NCI-H2227 (cell line): ENCODE measurements around the gene ZNF615.
"Not testable (repeated sequence)": the region's sequence is repeated elsewhere in the genome, so short reads cannot be mapped to it uniquely, and the experiment has no call there.

Experiments
- DNase-seq: peaks from one replicate; lab custom pipeline; 2025; ENCODE audit not compliant: unreplicated experiment; lab: John Stamatoyannopoulos, UW

ZNF615 gene

DNA sequence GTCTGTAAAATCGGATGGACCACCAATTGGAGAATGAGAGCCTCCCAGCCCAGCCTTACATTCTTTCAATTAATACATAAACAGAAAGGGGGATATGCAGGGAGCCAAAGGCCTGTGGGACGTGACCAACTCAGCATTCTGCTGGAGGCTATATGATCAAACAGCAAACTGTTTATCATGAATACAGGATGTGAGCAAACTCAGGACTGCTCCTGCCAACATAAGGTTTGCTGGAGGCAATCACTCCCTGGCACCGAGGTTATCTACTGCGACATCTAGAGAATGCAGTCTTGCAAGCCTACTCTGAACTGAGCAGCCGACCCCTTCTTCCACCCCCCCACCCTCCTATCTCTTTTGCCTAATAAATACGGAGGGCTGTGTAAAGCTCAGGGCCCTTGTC, 27.1 kb downstream of the ZNF615 start:
- DNase-seq: not testable (repeated sequence)

DNA sequence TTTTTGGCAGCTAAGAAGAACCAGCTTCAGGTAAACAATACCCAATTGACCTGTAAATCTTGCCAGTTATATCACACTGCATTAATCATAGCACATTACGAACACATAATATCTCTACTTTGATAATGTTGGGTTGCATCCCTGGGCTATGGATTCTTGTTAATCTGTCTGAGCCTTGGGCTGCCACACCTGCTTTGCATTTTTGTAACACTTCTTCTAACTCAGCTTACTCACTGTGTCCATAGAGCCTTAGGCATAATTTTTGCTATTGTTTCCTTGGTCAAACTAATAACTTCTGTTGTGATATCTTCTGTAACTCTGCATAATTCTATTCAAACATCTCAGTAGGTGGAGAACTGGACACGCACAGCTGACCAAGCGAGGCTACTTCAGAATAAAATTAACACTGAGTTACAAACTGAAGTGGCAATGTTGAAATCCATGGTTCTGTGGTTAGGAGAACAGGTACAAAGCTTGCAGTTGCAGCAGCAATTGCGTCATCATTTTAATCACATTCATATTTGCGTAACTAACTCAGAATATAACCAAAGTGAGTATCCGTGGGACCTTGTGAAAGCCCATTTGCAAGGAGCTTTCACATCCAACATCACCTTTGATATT, 27.8 kb downstream of the ZNF615 start:
- DNase-seq: no peak

DNA sequence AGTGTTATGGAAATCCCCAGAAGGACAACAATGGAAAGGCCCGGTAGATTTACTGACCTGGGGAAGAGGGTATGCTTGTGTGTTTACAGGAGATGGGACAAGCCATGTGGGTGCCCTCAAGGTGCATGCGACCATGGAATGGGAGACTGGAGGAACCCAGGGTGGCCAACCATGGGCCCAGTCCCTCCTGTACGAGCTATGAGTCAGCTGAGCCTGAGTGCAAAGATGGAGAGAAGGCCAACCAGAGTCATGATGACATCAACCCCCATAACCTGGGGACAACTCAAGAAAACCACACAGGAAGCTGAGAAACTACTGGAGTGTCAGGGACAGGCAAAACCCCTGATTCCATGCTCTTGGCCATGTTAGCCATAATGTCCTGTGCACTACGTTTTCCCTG, 29.1 kb downstream of the ZNF615 start:
- no peak for DNase-seq

DNA sequence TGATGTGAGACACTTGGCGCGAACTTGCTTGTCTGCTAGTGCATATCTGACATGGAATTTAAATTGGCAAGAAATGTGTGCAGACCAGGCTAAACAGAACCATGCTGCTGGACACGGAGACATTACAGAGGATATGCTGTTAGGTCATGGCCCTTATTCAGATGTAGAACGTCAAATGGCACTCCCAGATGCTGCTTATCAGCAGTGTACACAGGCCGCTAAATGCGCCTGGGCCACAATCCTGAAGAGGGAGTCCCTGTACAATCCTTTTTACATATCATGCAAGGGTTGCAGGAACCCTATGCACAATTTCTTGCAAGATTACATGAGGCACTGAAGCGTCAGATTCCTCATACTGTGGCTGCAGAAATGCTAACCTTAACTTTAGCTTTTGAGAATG, 30.7 kb downstream of the ZNF615 start:
- DNase-seq: no peak

DNA sequence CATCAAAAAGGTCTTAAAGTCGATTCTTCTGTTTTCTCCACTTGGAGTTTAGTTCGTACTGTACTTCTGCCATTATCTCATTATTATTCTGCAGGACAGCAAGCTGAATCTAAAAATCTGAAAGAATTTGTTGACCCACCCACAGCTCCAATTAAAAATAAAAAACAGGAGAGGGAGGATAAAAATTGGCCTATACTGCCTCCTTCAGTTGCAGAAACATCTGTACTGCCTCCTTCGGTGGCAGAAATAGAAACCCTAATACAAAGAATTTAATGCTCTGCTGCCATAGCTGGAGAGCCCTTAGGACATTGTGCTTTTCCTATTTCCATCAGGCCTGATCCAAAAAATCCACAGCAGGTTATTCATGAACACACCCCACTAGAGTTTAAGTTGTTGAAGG, 31.2 kb downstream of the ZNF615 start:
- no peak for DNase-seq

DNA sequence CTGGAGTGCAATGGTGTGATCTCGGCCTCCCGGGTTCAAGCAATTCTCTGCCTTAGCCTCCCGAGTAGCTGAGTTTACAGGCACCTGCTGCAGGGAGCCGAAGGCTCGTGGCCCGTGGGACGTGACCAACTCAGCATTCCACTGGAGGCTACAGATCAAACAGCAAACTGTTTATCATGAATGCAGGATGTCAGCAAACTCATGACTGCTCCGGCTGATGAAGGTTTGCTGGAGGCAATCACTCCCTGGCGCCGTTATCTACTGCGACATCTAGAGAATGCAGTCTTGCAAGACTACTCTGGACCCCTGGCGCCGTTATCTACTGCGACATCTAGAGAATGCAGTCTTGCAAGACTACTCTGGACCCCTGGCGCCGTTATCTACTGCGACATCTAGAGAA, 32.2 kb downstream of the ZNF615 start:
- DNase-seq: not testable (repeated sequence)

DNA sequence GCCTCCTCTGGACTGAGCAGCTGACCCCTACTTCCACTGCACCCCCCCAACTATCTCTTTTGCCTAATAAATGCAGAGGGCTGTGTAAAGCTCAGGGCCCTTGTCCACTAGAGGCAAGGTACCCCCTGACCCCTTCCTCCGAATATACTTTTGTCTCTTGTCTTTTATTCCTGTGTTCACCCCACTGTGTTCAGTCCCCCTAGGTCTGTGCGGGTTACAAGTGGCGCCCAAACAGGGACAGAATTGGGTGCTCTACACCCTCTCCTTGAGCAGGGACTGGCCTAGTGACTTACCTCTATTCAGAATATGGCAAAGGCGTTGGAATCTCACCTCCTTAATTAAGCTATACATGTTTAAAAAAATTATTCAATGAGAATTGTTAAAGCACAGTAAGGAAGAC, 36.4 kb downstream of the ZNF615 start:
- peak; percentile 2 for DNase-seq

DNA sequence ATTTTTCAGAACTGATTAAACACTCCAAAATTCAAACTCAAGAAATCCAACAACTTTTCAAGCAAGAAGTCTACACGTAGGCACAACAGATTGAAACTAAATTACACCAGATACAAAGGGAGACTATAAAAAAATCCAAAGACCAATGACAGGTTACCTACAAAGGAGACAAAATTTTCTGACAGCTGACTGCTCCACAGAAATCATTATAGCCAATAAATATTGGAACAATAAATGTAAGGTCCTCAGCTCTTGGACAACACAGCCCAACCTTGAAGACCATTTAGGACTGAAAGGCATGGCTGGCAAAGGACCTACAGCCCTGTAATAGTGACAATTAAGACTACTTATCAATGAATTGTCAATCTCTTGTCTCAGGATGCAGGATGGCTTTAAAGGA, 37.3 kb downstream of the ZNF615 start:
- DNase-seq: no peak

DNA sequence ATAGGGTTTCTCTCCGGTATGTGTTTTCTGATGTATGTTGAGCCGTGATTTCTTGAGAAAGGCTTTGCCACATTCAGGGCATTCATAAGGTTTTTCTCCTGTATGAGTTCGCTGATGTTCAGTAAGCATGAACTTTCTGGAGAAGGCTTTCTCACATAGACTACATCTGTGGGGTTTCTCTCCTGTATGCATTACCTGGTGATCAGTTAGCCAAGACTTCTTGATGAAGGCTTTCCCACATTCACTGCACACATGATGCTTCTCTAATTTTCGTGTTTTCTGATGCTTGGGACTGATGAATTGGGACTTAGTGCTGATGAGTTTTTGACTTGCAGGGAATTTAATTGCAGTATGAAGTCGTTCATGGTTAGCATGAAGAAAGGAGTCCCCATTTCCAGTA, 42.4 kb downstream of the ZNF615 start:
- DNase-seq: no peak

DNA sequence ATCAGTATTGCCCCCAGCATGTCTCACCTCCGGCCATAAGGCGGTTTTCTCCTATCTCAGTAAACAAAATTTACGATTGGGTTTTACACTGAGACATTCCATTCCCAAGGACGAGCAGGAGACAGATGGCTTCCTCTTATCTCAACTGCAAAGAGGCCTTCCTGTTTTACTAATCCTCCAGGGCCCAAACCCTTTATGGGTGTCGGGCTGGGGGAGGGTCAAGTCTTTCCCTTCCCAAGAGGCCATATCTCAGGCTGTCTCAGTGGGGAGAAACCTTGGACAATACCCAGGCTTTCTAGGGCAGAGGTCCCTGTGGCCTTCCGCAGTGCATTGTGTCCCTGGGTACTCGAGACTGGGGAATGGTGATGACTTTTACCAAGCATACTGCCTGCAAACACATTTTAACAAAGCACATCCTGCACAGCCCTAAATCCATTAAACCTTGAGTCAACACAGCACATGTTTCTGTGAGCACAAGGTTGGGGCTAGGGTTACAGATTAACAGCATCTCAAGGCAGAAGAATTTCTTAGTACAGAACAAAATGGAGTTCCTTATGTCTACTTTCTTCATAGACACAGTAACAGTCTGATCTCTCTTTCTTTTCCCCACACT, 47.3 kb downstream of the ZNF615 start:
- DNase-seq: not testable (repeated sequence)

DNA sequence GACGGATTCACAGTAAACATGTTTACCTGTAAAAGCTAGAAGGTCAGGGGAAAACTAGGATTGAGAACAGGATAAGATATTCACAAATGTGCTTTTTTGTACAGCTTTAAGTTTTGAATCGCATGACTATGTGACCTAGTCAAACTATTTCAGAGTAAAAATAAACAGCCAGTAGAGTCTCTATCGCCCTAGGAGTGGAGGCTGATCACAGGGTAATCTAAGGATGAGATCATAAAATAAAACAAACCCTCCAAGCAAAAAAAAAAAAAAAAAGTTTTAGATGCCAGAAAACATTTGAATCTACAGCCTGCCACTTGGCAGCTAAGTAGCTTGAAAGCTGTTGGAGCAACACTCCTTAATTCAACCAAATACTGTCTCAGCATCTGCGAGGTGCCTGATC, 48.2 kb downstream of the ZNF615 start:
- no peak for DNase-seq

DNA sequence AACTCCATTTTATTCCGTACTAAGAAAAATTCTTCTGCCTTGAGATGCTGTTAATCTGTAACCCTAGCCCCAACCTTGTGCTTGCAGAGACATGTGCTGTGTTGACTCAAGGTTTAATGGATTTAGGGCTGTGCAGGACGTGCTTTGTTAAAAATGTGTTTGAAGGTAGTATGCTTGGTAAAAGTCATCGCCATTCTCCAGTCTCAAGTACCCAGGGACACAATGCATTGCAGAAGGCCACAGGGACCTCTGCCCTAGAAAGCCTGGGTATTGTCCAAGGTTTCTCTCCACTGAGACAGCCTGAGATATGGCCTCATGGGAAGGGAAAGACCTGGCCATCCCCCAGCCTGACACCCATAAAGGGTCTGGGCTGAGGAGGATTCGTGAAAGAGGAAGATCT, 50.2 kb downstream of the ZNF615 start:
- DNase-seq: not testable (repeated sequence)

DNA sequence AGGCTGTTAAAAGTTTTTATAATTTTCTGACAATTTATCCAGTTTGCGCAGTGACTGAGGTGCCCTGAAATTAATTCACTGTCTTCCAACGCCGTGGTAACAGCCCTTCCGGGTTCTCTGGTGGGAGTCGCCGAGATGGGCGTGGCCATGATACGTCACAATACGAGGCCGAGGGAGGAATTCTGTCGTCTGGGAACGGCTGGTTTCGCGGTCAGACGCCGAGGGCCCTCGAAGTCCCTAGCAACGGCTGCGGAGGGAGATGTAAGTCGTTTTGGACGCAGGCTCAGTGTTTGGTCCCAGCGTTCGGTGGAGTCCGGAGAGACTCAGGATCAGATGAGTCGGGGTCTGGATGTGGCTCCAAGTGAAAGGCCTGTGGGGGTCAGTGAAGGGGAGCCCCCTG, 59.0 kb downstream of the ZNF615 start:
- no peak for DNase-seq

DNA sequence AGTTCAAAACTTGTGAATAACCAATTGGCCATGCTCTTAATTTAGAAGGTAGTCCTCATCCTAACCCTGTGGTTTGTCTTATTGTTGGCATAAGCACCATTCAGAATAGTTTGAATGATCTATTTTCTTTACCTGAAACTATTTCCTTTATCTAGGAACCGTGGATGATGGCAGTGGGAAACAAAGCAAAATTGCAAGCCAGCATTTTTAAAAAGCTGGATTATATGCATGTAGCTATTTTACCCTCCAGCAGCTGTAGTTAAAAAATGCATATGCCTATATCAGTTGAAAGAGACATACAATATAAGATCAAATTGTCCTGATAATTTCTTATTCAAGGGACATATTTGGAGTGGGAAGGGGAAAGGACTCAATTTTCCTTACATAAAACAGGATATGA, 61.4 kb downstream of the ZNF615 start:
- DNase-seq: no peak

DNA sequence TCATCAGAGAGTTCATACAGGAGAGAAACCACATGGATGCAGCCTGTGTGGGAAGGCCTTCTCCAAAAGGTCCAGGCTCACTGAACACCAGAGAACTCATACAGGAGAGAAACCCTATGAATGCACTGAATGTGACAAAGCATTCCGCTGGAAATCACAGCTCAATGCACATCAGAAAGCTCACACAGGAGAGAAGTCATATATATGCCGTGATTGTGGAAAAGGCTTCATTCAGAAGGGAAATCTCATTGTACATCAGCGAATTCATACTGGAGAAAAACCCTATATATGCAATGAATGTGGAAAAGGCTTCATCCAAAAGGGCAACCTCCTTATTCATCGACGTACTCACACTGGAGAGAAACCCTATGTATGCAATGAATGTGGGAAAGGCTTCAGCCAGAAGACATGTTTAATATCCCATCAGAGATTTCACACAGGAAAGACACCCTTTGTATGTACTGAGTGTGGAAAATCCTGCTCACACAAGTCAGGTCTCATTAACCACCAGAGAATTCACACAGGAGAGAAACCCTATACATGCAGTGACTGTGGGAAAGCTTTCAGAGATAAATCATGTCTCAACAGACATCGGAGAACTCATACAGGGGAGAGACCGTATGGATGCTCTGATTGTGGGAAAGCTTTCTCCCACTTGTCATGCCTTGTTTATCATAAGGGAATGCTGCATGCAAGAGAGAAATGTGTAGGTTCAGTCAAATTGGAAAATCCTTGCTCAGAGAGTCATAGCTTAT, 63.0 kb downstream of the ZNF615 start:
- DNase-seq: no peak
